HepG2 (cell line): ENCODE data around the gene HRH3. TPM values are rescaled to one million over a fixed set of nuclear protein-coding genes. Genes with fewer than 3 reads are reported as not detected.

ENCODE experiments used
- ATRX ChIP-seq: sonication (generic); formaldehyde crosslinking; IDR thresholded peaks from 2 replicates; pipeline ENCODE4 v1.4.0; 2020; ENCODE audit warnings: missing genetic modification reagents, borderline replicate concordance
- CBFB ChIP-seq: sonication (generic); formaldehyde crosslinking; IDR thresholded peaks from 2 replicates; pipeline ENCODE4 v1.4.0; 2020; ENCODE audit warnings: missing genetic modification reagents
- EP300 ChIP-seq, 3 experiments: sonication (generic) in 1 of 3; formaldehyde crosslinking in 1 of 3; IDR thresholded peaks; 2 replicates each; pipeline versions ENCODE4 v1.5.1 to v1.6.1; 2011 to 2020; ENCODE audit warnings: low read depth in 2 of 3, low read length in 2 of 3, borderline replicate concordance in 1 of 3, improper control_type of control experiment in 1 of 3, mild to moderate bottlenecking in 1 of 3, missing genetic modification reagents in 1 of 3, moderate library complexity in 1 of 3
- FOXC1 ChIP-seq: sonication (generic); formaldehyde crosslinking; IDR thresholded peaks from 2 replicates; pipeline ENCODE4 v1.8.0; 2022; ENCODE audit warnings: mild to moderate bottlenecking, missing genetic modification reagents, borderline replicate concordance
- HES4 ChIP-seq: sonication (generic); formaldehyde crosslinking; IDR thresholded peaks from 2 replicates; pipeline ENCODE4 v1.9.0; 2021; ENCODE audit warnings: mild to moderate bottlenecking, missing genetic modification reagents, borderline replicate concordance
- MIXL1 ChIP-seq: IDR thresholded peaks from 2 replicates; pipeline ENCODE4 v1.6.1; 2016
- ONECUT2 ChIP-seq: sonication (generic); formaldehyde crosslinking; IDR thresholded peaks from 2 replicates; pipeline ENCODE4 v1.4.0; 2020; ENCODE audit warnings: missing genetic modification reagents
- ZBTB25 ChIP-seq: IDR thresholded peaks from 2 replicates; pipeline ENCODE4 v1.6.1; 2018; ENCODE audit warnings: missing genetic modification reagents
- ZEB1 ChIP-seq: IDR thresholded peaks from 2 replicates; pipeline ENCODE4 v1.6.1; 2012; ENCODE audit warnings: mild to moderate bottlenecking, low read depth, inconsistent platforms; ENCODE audit not compliant: insufficient replicate concordance
- ZKSCAN1 ChIP-seq: fragments of 150-350 bp; IDR thresholded peaks from 2 replicates; pipeline ENCODE4 v1.6.1; 2014; ENCODE audit warnings: low read length
- ZNF136 ChIP-seq: sonication (generic); formaldehyde crosslinking; IDR thresholded peaks from 2 replicates; pipeline ENCODE4 v1.8.1; 2022; ENCODE audit warnings: low read depth, mild to moderate bottlenecking, moderate library complexity, missing genetic modification reagents
- ZNF138 ChIP-seq: sonication (generic); formaldehyde crosslinking; IDR thresholded peaks from 2 replicates; pipeline ENCODE4 v1.5.0; 2020; ENCODE audit warnings: mild to moderate bottlenecking, low read depth, missing genetic modification reagents
- ZNF17 ChIP-seq: sonication (generic); formaldehyde crosslinking; IDR thresholded peaks from 2 replicates; pipeline ENCODE4 v1.5.0; 2020; ENCODE audit warnings: mild to moderate bottlenecking, missing genetic modification reagents
- ZNF24 ChIP-seq: fragments of 450-650 bp; IDR thresholded peaks from 2 replicates; pipeline ENCODE4 v1.6.1; 2017; ENCODE audit warnings: antibody characterized with exemption, mild to moderate bottlenecking
- ZNF264 ChIP-seq: sonication (generic); formaldehyde crosslinking; IDR thresholded peaks from 2 replicates; pipeline ENCODE4 v1.4.0; 2020; ENCODE audit warnings: missing genetic modification reagents
- ZNF503 ChIP-seq: sonication (generic); formaldehyde crosslinking; IDR thresholded peaks from 2 replicates; pipeline ENCODE4 v1.4.0; 2020; ENCODE audit warnings: missing genetic modification reagents
- polyA plus RNA-seq, 8 experiments: library from polyadenylated mRNA; depleted of rRNA in 3 of 8; stranded (reverse) in 7 of 8; unstranded in 1 of 8; fragments of >200 nt; fragmentation: Illumina TruSeq in 4 of 8; extraction: Trizol in 4 of 8; gene quantifications; 2 replicates each; pipeline versions ENCODE4 v1.2.1 to v1.2.3, GENCODE V29; 2011 to 2016; ENCODE audit warnings: low read depth in 4 of 8, missing spikeins in 1 of 8, mixed read lengths in 1 of 8; ENCODE audit not compliant: insufficient read depth in 1 of 8
- total RNA-seq, 5 experiments: library from RNA; depleted of rRNA; stranded (reverse); fragments of >200 nt; fragmentation: Illumina TruSeq; extraction: Trizol; gene quantifications; 2 replicates each; pipeline ENCODE4 v1.2.3, GENCODE V29; 2016; ENCODE audit warnings: low read depth in 1 of 5
- TF ChIP-seq, protein P1 (sequence below): sonication (generic); formaldehyde crosslinking; IDR thresholded peaks from 2 replicates; pipeline ENCODE4 v1.4.0; 2020; ENCODE audit warnings: mild to moderate bottlenecking, missing genetic modification reagents
- TF ChIP-seq, protein P2 (sequence below): sonication (generic); formaldehyde crosslinking; IDR thresholded peaks from 2 replicates; pipeline ENCODE4 v1.4.0; 2020; ENCODE audit warnings: mild to moderate bottlenecking, low read depth, missing genetic modification reagents
- TF ChIP-seq, protein P3 (sequence below): IDR thresholded peaks from 2 replicates; pipeline ENCODE4 v1.6.1; 2016; ENCODE audit warnings: low read depth, borderline replicate concordance

The HRH3 gene
- total and polyA plus RNA-seq, 2 of the 13 experiments (the other 11 are each of a cell fraction or from before 2014, with no cell fraction given): 0.18 TPM; not detected in 1

DNA sequence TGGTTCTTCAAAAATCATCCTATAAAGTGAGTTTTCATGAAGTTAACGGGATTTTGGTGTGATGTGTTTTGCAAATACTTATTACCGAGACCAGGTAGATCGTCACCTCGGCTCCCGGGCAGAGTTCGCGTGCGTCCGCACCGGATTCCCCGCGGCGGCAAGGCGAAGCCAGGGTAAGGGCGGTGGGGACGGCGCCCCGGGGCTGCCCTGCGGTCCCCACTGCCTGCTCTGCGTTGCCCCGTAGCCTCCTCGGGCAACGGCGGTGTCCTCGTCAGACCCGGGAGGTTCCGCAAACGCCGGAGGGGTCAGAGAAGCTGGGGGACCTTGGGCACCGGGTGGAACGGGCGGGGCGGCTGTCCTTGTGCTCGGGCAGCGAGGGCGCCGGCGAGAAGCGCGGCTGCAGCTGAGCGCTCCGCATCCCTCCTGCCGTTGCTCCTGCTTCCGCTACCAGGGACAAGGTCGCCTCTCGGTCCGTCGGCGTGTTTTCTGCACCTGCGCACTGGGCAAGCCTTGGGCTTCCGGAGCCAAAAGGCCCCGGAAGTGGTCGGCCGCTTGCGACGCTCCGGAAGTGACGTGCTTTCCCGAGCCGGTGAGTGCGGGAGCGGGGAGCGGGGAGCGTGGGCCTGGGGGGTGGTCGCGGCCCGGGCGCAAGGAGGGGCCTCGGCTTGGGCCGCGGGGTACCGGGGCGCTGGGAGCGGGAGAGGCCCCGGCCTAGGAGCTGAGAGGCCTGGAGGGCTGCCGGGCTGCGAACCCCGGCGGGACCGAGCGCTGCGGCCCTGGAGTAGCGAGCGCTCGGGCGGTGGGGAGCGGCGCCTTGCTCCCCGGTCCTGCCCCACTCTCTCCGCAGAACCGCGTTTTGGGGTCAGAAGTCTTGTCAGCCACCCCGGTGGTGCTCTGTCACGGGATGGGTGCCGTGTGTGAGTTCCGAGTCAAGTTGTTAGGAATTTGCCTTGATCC lies 37.3 kb downstream of the HRH3 start, which contains the start of gene MTG2 (continued):
- TF ChIP-seq ZBTB25 (CRISPR knock-in tag) (peak; percentile 99), ZKSCAN1 (no peak), ZNF503 (CRISPR knock-in tag) (peak; percentile 98), ZNF264 (peak; percentile 97), ZEB1 (peak; percentile 18), EP300 (IDR thresholded peaks at IDR 0.05; ENCODE audit: low read depth in 2 of 2, low read length in 2 of 2) (no peak; a peak in 1 of 4 replicates), EP300 (CRISPR knock-in tag; IDR thresholded peaks at IDR 0.05; ENCODE audit: borderline replicate concordance) (peak; percentile 36; the same call in 1 of the 2 replicates), ZNF138 (CRISPR knock-in tag) (peak; percentile 97), HES4 (peak; percentile 75; the same call in 1 of the 2 replicates), ONECUT2 (peak; percentile 70), ZNF136 (CRISPR knock-in tag) (peak; percentile 91; the same call in 1 of the 2 replicates), MIXL1 (CRISPR knock-in tag) (peak; percentile 84), ATRX (CRISPR knock-in tag) (no peak), ZNF17 (CRISPR knock-in tag) (peak; percentile 95), ZNF24 (no peak), FOXC1 (peak; percentile 99), CBFB (peak; percentile 95)
- TF ChIP-seq, protein P1, sequence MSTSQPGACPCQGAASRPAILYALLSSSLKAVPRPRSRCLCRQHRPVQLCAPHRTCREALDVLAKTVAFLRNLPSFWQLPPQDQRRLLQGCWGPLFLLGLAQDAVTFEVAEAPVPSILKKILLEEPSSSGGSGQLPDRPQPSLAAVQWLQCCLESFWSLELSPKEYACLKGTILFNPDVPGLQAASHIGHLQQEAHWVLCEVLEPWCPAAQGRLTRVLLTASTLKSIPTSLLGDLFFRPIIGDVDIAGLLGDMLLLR (CRISPR knock-in tag): peak; percentile 96
- TF ChIP-seq, protein P2, sequence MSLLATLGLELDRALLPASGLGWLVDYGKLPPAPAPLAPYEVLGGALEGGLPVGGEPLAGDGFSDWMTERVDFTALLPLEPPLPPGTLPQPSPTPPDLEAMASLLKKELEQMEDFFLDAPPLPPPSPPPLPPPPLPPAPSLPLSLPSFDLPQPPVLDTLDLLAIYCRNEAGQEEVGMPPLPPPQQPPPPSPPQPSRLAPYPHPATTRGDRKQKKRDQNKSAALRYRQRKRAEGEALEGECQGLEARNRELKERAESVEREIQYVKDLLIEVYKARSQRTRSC (CRISPR knock-in tag): peak; percentile 97
- TF ChIP-seq, protein P3, sequence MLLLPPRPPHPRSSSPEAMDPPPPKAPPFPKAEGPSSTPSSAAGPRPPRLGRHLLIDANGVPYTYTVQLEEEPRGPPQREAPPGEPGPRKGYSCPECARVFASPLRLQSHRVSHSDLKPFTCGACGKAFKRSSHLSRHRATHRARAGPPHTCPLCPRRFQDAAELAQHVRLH (CRISPR knock-in tag): peak; percentile 98
